Measurements from ENCODE around the gene CCDC9.

The CCDC9 gene

GRCh38 chr19:47228937-47229675 is 27.2 kb upstream of the CCDC9 start (continued):
- TF ChIP-seq, protein P1, sequence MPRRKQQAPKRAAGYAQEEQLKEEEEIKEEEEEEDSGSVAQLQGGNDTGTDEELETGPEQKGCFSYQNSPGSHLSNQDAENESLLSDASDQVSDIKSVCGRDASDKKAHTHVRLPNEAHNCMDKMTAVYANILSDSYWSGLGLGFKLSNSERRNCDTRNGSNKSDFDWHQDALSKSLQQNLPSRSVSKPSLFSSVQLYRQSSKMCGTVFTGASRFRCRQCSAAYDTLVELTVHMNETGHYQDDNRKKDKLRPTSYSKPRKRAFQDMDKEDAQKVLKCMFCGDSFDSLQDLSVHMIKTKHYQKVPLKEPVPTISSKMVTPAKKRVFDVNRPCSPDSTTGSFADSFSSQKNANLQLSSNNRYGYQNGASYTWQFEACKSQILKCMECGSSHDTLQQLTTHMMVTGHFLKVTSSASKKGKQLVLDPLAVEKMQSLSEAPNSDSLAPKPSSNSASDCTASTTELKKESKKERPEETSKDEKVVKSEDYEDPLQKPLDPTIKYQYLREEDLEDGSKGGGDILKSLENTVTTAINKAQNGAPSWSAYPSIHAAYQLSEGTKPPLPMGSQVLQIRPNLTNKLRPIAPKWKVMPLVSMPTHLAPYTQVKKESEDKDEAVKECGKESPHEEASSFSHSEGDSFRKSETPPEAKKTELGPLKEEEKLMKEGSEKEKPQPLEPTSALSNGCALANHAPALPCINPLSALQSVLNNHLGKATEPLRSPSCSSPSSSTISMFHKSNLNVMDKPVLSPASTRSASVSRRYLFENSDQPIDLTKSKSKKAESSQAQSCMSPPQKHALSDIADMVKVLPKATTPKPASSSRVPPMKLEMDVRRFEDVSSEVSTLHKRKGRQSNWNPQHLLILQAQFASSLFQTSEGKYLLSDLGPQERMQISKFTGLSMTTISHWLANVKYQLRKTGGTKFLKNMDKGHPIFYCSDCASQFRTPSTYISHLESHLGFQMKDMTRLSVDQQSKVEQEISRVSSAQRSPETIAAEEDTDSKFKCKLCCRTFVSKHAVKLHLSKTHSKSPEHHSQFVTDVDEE (CRISPR knock-in tag; IDR thresholded peaks at IDR 0.05) = no peak
- TF ChIP-seq, protein P2, sequence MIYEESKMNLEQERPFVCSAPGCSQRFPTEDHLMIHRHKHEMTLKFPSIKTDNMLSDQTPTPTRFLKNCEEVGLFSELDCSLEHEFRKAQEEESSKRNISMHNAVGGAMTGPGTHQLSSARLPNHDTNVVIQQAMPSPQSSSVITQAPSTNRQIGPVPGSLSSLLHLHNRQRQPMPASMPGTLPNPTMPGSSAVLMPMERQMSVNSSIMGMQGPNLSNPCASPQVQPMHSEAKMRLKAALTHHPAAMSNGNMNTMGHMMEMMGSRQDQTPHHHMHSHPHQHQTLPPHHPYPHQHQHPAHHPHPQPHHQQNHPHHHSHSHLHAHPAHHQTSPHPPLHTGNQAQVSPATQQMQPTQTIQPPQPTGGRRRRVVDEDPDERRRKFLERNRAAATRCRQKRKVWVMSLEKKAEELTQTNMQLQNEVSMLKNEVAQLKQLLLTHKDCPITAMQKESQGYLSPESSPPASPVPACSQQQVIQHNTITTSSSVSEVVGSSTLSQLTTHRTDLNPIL (CRISPR knock-in tag; IDR thresholded peaks at IDR 0.05; ENCODE audit: low read depth) = no peak
- TF ChIP-seq ISL1 (CRISPR knock-in tag; IDR thresholded peaks at IDR 0.05) = no peak

DNA sequence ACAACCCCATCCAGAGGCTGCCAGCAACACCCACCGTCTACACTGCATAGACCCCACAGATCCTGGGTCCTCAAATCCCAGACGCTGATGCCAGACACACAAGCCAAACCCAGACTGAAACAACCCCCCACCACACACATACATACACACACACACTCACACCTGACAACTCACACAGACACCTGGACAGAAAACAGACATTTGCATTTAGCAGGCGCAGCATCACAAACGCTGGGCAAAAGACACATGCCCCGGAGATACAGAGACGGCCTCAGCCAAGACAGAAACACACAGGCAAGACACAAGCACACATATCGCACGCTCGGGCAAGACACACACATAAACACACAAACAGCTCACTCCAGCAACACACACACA is 26.7 kb upstream of the CCDC9 start:
- TF ChIP-seq, protein P2 (CRISPR knock-in tag; IDR thresholded peaks at IDR 0.05; ENCODE audit: low read depth) = no peak
- no peak for TF ChIP-seq GLIS3 (CRISPR knock-in tag; IDR thresholded peaks at IDR 0.05)
- TF ChIP-seq ISL1 (CRISPR knock-in tag; IDR thresholded peaks at IDR 0.05) = no peak
- no peak for TF ChIP-seq TCF4 (CRISPR knock-in tag; IDR thresholded peaks at IDR 0.05; ENCODE audit: borderline replicate concordance)
- TF ChIP-seq TOX (CRISPR knock-in tag; IDR thresholded peaks at IDR 0.05; ENCODE audit: borderline replicate concordance) = no peak
- TF ChIP-seq OSR1 (CRISPR knock-in tag; IDR thresholded peaks at IDR 0.05) = no peak
- TF ChIP-seq, protein P1 (CRISPR knock-in tag; IDR thresholded peaks at IDR 0.05) = no peak
- TF ChIP-seq ESRRG (CRISPR knock-in tag; IDR thresholded peaks at IDR 0.05) = no peak
- no peak for TF ChIP-seq ZNF70 (CRISPR knock-in tag; IDR thresholded peaks at IDR 0.05)
- TF ChIP-seq, protein P3, sequence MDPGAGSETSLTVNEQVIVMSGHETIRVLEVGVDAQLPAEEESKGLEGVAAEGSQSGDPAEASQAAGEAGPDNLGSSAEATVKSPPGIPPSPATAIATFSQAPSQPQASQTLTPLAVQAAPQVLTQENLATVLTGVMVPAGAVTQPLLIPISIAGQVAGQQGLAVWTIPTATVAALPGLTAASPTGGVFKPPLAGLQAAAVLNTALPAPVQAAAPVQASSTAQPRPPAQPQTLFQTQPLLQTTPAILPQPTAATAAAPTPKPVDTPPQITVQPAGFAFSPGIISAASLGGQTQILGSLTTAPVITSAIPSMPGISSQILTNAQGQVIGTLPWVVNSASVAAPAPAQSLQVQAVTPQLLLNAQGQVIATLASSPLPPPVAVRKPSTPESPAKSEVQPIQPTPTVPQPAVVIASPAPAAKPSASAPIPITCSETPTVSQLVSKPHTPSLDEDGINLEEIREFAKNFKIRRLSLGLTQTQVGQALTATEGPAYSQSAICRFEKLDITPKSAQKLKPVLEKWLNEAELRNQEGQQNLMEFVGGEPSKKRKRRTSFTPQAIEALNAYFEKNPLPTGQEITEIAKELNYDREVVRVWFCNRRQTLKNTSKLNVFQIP (CRISPR knock-in tag; IDR thresholded peaks at IDR 0.05; ENCODE audit: borderline replicate concordance, low read depth) = no peak
- no peak for TF ChIP-seq ZNF565 (CRISPR knock-in tag; conservative IDR thresholded peaks at IDR 0.05; ENCODE audit: low read depth)
- TF ChIP-seq ZFP3 (CRISPR knock-in tag; IDR thresholded peaks at IDR 0.05) = no peak
- TF ChIP-seq PPARA (CRISPR knock-in tag; IDR thresholded peaks at IDR 0.05; ENCODE audit: borderline replicate concordance) = no peak
- TF ChIP-seq SNAI2 (CRISPR knock-in tag; IDR thresholded peaks at IDR 0.05) = no peak
- no peak for ATAC-seq

GRCh38 chr19:47230054-47230920 is 26.0 kb upstream of the CCDC9 start:
- TF ChIP-seq ARNTL (CRISPR knock-in tag; IDR thresholded peaks at IDR 0.05; ENCODE audit: borderline replicate concordance, low read depth) (no peak), ZNF8 (CRISPR knock-in tag; IDR thresholded peaks at IDR 0.05) (no peak), ZFP3 (CRISPR knock-in tag; IDR thresholded peaks at IDR 0.05) (no peak), CSRNP3 (CRISPR knock-in tag; IDR thresholded peaks at IDR 0.05) (no peak), ZNF70 (CRISPR knock-in tag; IDR thresholded peaks at IDR 0.05) (no peak)
- no peak for ATAC-seq

Data from SK-N-SH treated with all-trans-retinoic acid at 6 μM for 48 hours (cell line).